ENCODE data around the gene C9orf72.

The C9orf72 gene

DNA sequence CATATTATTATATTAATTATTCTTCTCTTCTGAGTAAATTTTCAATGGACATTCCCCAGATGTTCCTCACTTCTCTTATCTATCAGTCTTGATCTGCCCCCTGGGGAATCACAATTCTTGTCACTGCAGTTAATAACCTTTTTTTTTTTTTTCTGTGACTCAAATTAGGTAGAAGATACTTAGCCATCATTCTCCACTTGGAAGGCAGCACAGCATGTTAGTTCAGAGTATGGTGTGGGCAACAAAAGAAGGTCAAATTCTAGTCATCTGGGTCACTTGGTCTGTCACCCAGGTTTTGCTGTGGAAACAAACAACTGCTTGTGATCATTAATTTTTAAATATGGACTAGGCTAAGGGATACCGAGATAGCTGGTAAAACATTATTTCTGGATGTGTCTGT, 35.5 kb downstream of the C9orf72 start:
- no peak for DNase-seq

DNA sequence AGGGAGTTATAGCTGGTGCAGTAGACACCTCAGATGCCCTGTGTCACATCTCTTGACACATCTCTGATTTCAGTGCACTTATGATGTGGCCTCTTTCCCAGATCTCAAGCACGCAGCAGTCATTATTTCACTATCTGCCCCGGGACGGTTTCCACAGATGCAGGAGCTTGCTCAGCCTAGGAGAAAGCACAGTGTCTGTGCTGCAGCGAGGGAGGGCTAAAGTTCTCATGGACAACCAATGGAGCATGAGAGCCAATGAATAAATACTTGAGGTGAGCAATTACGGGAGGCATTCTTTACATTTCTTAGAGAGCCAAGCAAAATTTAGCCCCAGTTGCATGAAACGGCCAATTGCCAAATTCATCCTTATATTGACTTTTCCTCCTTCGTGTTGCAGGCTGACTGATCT, 36.2 kb downstream of the C9orf72 start:
- no peak for DNase-seq

- DNase-seq = no peak
Measured at GRCh38 chr9:27536168-27536567, 37.1 kb downstream of the C9orf72 start.

DNA sequence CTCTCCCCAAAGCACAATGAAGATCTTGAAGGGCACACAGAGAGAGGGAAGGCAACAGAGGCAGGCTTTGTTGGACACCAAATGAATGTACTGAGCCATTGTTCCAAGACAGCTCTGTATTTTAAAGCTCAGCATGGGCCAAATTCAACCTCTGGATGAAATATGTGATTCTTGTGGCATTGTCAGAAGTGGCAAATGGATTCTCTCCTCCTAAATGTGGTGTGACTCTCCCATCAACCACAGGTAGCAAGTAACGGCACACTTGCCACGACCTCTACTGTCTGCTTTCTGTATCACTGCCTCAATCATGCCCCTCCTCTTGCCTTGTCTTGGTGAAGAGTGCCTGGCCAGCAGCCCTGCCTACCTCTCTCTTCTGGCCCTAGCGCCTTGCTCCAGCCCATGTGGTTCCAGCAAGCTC, 37.6 kb downstream of the C9orf72 start:
- no peak for DNase-seq

DNA sequence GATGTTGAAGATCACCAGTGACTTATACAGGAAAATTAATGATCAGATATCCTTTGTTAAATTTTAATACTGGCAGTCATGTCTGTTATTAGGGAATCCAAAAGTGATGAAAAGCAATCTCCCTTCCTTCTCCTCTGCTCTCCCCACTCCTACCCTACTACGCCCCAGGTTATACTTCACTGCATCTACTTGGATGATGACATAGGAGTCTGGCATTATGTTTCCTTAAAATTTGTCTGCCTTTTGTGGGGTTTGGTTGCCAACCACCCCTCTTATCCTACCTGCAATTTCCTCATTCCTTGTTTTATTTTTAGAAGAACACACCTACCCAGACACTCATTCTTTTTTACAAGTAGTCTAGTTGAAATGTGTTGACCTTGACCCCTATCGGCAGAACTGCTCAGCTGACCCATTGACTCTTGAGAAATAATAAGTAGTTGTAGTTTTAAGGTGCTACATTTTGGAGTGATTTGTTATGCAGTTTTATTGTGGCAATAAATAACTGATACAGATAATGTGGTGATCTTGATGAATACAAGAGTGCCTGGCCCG, 38.5 kb downstream of the C9orf72 start:
- no peak for DNase-seq

GRCh38 chr9:27534131-27534530, 39.1 kb downstream of the C9orf72 start:
- DNase-seq = no peak

DNA sequence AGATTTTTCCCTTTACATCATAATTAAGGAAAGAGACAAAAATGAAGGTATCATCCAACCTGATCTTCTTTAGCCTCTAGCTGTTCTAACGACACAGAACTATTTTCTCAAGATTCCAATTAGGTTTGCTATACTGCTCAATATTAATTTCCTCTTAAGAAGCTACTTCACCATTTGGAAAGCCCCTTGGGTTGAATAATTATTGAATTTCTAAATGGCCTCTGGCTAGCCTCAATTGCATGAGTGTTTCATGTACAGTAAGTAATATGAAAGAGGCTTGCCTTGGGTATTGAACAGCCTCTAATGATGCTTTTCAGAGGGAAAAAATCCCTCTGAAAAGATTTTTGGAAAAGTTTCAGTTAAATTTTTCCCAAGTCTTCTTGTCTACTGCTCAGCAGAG, 40.0 kb downstream of the C9orf72 start:
- DNase-seq = no peak

GRCh38 chr9:27532046-27532445, 41.2 kb downstream of the C9orf72 start:
- DNase-seq = no peak

DNA sequence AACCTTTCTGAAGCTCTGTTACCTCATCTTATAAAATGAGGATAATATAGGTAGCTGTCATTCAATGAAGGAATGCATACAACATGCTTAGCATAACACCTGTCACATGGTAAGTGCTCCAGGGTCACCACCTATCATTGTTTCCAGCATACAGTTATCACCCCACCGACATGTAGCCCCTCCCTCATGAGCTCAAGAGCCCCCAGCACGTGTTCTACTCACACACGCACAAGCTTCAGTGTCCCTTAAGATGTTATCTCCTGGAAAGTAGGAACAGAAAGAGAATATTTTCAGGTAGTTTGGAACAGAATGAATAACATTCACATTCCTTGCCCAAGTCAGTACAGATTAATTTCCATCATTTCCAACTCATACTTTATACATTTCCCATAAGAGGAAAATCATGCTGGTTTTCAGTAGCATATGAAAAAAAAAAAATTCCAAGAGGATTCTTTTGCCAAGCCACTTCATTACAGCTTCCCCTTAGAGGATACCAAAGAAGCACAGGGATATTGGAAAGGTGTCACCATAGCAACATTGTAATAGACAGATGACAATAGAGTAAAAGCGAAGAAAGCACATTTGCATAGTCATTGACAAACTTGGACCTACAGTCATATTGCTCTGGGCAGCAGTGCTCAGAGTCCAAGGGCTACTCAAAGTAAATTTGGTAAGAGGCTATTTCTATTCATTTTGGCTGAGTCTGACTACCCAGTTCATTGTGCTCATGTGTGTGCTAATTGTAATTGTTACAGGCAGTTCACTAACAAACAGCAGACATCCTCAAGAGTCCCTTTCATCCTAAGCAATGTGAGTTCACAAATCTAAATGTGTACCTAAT, 42.1 kb downstream of the C9orf72 start:
- DNase-seq = no peak

DNA sequence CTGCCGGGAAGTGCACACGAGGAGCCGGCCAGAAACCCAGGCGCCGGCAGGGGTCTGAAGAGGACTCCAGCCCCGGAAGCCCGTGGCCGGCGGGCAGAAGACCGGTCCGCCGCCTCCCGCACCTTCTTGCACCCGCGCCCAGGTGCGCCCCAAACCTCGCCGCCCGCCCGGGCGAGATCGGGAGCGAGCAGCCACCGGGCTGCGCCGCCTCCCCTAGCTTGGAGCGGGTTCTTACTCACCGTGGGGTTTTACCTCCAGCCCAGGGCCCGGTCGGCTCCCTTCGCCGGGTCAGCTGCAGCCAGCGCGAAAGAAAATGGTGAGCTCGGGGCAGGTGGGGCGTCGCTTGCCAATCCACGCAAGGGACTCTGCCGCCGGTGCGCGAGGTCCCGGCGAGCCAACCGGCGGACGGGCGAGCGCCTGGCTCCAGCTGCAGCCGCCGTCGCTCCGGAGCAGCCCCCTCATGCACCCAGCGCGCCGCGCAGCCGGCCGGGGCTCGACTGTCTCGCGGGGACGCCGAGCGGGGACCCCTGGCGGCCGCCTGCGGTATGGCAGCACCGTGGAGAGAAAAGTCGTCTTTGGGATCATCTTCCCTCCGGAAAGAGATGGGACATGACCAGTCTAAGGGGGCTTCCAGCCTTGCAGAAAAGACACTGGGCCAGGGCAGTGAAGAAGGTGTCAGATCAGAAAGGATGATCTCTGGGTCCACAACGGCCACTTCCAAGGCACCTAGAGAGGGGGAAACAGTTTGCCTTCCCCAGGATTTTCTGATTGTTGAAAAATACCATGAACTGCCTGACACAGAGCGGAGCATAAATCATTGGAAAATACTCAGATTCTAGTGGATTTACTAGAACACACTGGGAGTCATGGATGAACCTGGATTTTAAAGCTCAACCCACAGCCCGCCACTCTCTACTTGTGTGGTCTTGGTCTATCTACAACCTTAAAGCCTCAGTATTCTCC, 43.7 kb downstream of the C9orf72 start, which contains the start of gene MOB3B:
MOB3B (minus strand) TSS at position 499 of the 963 bp plus-strand sequence. CDS start 74,264 bp downstream, outside the sequence.
- DNase-seq = peak; percentile 21

DNA sequence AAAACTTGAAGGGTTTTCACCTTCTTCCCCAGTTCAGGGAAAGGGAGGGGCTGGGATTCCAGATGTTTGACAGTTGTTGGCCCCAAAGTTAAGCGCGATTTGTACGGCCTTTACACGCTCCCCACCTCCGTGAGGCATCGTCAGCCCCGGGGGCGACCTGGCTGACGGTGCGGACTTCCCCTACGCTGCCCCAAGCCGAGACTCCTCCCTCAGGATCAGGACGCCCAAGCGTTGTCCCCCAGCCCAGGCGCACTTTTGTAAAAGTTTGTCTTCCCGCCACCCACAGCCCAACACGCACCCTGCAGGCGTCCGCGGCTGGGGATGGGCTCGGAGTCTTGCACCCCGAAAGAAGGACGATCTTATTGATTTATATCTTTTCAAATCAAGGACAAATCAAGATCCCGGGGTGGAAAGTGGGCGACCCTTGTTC, 44.4 kb downstream of the C9orf72 start:
- no peak for DNase-seq

DNA sequence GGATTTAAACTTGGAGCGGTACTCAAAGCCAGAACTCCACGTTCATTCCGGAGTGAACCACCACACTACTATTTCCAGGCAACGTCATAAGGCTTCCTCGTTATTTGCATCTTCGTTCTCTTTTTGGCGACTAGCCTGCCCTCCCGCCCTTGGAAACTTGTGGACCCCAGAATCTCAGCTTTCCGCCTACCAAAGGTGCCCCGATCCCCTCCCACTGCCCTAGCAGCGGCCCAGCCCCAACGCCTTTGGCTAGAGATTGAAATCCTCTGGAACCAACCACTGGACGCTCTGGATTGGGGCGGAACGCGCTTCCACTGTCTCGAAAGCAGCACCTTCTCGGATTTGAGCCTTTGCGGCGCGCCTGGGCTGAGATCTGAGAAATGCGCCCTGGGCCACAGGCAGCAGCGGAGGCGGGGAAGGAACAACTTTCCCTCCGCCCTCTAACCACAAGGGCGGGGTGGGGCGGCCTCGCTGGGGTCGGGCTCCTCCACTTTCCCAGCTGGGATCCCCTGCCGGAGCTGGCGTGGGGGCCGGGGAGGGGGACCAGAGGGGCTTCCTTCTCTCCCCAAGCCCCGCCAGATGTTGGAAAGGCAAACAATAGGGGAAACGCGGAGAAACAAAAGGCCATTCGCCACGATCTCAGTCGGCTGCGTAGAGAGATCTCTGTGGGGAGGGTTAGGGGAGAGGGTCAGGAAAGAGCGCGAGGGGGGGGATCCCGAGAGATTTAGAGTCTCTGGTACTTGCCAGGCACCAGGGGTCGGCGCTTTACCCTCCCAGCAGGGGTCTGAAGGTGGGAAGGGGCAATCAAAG, 45.0 kb downstream of the C9orf72 start:
- no peak for DNase-seq

DNA sequence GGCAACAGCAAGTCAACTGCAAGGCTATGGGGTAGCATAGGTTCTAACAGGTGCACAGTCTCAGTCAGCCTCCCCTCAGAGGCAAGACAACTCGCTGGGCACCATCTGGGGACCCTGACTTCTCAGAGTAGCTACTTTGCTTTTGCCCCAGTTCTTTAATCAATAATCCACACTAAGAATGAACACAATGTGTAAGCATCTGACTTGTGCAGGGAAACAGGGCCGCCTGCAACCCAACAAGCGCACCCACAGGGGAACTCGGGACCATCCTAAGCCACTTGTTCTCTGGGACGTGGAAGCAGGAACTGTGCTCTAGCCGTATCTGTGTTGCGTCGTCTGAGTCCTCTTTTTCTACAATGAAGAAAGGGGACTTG, 45.6 kb downstream of the C9orf72 start:
- DNase-seq = no peak

DNA sequence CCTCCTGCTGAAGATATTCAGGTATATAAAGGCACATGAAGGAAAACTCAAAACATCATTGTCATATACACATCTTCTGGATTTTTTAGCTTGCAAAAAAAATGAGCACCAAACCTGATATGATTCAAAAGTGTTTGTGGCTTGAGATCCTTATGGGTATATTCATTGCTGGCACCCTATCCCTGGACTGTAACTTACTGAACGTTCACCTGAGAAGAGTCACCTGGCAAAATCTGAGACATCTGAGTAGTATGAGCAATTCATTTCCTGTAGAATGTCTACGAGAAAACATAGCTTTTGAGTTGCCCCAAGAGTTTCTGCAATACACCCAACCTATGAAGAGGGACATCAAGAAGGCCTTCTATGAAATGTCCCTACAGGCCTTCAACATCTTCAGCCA, 49.0 kb downstream of the C9orf72 start, which contains the start of gene IFNK:
IFNK (plus strand) TSS at position 55 of the 400 bp plus-strand sequence; CDS start at position 102, 47 bp downstream.
- no peak for DNase-seq

DNA sequence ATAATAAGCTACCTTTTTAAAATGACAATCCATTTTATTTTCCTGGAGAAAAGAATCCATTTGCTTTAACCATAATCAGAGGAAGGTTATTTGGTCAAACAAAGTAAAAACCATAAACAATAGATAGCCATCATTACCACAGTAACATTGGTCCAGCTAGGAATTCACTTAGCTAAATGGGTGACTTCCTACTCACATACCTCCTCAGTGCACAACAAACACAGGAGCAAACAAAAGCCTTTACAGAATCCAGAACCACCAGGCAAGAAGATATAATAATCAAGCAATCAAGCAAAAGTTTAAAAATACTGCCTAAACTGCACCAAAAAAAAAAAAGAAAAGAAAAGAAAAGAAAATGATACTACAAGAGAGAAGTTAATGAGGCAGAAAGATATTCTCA, 50.1 kb downstream of the C9orf72 start:
- no peak for DNase-seq

DNA sequence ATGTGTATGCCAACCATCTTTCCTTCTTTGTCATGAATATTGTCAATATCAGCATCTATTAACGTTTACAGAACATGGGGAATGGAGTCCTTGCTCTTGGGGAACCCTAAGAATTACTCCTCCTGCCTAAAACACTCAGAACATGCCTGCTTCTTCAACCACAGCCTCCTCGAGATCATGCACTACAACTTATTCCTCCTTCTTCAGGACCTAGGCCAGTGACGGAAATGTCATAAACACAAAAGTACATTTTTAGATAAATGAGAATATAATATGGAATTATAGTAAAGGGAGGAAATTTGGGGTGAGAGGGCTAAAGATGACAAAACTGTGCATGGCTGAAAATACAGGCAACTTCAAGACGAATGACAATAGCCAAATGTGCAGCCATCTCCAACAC, 52.3 kb downstream of the C9orf72 start:
- no peak for DNase-seq

DNA sequence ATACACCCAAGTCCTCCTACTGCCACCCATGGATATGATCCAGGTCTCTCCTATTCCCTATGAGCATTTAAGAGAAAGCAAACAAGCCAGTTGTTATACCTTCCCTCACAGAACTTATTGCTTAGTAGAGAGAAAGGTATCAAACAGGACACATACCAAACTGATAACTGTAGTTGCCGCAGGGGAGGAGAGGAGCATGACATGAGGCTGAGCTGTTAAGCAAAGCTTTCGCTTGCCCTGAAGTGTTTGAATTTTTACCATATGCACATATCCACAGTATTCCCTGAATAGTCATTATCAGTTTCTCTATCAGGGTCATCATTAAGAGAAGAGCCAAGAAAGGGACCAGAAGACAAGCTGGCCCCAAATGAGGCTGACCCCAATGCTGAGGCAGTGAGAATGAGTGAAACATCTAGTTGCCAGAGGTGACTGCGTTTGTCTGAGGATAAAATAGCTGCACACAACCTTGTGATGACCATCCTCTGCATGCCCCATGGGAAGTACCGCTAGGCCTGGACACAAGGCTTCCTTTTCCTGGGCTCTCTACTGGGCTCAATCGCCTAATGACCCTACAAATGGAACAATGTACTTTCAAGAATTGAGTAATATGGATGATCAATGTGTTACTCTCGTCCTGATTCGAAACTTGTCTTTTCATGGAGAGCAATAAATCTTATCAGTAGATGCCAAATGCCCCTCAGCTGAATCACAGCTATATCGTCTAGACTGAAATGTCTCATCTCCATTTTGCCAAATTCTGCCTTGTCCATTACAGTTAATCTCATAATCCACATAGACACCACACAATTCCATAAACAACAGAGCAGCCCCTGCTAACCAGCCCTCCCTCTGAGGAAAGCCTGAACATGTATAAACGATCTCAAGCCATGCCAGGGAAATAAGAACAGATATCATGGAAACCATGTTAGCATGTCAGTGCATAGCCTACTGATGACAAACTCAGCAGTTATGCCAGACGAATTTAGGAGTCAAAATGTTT, 53.5 kb downstream of the C9orf72 start:
- no peak for DNase-seq

GRCh38 chr9:27518809-27519208, 54.5 kb downstream of the C9orf72 start:
- DNase-seq = no peak

DNA sequence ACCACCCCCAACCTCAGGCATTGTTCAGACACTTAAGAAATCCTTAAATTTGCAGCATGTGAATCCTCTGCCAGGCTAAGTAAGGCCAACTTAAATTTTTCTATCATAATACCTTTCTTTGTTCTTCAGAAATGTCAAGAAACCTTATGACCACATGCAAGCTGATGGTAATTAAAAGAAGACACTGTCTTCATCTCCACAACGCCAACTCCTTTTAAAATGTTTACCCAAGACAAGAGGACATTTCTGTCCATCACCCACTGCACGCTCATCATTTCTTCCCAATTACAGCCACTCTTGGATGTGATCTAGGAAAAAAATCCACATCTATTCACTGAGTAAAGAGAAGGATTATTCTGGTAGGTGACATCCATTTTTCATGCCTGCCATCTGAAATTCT, 55.3 kb downstream of the C9orf72 start:
- DNase-seq = no peak

DNA sequence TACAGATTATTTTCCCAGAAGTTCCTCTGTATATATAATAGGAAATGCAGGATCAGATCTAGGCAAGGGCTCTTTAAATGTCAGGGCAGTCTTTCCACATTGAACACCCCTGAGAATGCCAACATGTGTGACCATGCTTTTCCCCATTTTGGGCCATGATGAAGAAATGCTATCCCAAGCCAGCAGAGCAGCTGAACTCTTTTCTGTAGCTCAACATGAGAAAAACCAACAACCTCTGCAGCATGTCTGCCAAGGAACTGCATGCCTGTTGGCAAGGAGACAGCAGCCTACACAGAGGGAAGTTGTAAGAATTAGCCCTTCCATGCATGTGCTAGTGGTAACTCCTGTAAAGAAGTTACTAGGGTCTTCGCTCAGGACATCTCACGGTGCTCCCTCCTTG, 58.7 kb downstream of the C9orf72 start:
- DNase-seq = no peak

GRCh38 chr9:27511771-27512170, 61.5 kb downstream of the C9orf72 start:
- no peak for DNase-seq

Measured in cortex of kidney (tissue), 1 donor.